ENCODE measurements around the gene SLC25A52.
"Not testable (repeated sequence)": the region's sequence is repeated elsewhere in the genome, so short reads cannot be mapped to it uniquely, and the experiment has no call there.

Gene SLC25A52, protein sequence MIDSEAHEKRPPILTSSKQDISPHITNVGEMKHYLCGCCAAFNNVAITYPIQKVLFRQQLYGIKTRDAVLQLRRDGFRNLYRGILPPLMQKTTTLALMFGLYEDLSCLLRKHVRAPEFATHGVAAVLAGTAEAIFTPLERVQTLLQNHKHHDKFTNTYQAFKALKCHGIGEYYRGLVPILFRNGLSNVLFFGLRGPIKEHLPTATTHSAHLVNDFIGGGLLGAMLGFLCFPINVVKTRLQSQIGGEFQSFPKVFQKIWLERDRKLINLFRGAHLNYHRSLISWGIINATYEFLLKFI

DNA sequence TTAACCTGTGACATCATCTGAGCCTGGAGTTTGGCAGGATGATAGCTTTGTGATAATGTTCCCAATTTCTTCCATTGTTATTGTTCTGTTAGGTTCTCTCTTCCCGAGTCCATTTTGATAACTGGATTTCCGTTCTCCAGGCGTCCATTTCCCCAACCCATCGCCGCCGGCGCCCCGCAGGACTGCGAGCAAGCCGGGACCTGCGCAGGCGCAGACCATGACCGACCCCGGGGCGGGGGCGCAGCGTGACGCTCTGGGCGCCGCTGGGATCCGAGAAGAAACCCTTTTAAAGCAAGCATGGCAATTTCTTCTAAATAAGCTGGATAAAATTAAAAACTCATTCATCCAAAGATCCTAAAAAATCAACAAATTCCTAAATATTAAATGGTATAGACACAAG lies at the start of gene SLC25A52:
TSS of gene SLC25A52 (minus strand) at position 186 of the 400 bp plus-strand sequence. CDS start 219 bp downstream, outside the sequence.
- no peak for DNase-seq (ENCODE audit: low read depth in 3 of 3, low spot score in 1 of 3)

DNA sequence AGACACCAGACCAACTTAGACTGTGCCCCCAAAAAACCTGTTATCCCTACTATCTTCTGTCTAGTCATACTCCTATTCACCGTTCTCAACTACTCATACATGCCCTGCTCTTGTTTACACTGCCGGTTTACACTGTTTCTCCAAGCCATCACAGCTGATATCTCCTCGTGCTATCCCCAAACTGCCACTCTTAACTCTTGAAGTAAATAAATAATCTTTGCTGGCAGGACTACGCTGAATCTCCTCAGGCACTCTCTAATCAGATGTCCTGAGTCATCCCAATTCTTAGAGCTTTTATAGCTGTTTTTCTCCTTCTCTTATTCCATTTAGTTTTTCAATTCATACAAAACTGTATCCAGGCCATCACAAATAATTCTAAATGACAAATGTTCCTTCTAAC lies 48.4 kb upstream of the SLC25A52 start:
- DNase-seq (ENCODE audit: low read depth in 3 of 3, low spot score in 1 of 3): not testable (repeated sequence)

DNA sequence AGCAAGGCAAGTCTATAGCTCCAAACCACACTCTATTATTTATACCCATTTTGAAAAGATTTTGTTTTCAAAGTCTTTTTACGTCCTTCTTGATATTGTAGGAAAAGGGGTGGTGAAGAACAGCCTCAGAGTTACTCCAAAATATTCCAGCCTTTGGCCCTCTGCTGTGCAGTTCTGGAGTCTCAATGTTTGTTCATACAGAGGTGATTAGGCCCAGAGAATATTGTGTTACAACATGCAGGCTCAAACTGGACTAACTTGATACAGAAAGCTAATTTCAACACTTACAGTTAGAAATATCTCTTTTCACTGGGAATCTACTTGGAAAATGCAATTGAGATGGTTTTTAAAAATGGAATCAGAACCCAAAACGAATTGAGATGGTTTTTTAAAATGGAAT lies 40.4 kb upstream of the SLC25A52 start:
- DNase-seq (ENCODE audit: low read depth in 3 of 3, low spot score in 1 of 3): no peak

DNA sequence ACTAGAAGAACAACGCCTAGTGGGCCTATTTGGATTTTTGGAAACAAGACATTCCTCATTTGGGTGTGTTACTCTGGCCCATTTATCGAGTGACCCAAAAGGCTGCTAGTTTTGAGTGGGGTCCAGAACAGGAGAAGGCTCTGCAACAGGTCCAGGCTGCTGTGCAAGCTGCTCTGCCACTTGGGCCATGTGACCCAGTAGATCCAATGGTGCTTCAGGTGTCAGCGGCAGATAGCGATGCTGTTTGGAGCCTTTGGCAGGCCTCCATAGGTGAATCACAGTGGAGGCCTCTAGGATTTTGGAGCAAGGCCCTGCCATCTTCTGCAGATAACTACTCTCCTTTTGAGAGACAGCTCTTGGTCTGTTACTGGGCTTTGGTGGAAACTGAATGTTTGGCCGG lies 38.6 kb upstream of the SLC25A52 start:
- DNase-seq (ENCODE audit: low read depth in 3 of 3, low spot score in 1 of 3): not testable (repeated sequence)

DNA sequence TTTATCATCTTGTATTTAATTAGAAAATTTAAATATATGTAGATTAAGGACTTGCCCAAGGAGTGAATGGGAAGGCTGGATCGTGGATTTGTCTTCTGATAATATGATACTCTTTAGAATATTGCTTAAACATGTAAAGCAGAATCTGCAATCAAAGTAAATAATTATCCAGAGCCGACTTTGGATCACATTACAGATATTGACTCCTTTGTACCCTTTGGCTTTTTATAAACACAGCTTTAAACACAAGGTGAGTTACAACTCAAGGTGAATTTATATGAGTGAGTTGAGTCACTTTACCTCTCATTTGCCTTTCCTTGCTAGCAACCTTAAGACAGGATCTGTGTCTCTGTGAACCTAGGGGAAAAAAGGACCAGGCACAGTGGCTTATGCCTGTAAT lies 37.7 kb upstream of the SLC25A52 start:
- DNase-seq (ENCODE audit: low read depth in 3 of 3, low spot score in 1 of 3): no peak

DNA sequence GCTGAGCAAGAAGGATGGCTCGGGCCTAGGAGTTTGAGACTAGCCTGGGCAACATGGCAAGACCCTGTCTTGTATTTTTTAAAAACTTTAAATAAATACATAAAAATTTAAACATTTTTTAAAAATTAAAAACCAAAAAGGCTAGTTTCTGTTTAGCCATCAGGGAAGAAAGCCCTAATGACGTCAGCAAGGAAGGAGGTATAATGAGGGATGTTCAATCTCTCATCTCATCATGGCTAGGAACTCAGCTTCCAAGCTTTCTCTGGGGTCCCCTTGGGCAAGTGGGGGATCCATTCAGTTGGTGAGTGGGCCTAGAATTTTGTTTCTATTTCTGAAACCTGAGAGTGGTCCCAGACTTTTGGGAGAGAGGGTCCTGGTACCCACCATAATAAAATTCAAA lies 35.1 kb upstream of the SLC25A52 start:
- DNase-seq (ENCODE audit: low read depth in 3 of 3, low spot score in 1 of 3): no peak

DNA sequence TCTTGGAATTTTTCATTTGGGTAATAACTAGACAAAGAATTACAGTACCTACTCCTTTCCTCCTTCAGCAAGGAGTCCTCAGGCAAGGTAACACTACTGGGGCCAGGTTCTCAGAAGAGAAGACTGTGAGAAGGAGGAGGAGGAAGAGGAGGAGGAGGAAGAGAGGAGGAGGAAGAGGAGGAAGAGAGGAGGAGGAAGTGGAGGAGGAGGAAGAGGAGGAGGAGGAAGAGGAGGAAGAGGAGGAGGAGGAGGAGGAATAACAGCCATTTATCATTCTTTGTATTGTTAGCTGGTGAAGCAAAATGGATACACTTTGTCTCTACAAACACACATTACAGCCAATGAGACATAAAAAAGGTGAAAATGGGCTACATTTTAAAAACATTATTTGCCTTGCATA lies 32.9 kb upstream of the SLC25A52 start:
- no peak for DNase-seq (ENCODE audit: low read depth in 3 of 3, low spot score in 1 of 3)

DNA sequence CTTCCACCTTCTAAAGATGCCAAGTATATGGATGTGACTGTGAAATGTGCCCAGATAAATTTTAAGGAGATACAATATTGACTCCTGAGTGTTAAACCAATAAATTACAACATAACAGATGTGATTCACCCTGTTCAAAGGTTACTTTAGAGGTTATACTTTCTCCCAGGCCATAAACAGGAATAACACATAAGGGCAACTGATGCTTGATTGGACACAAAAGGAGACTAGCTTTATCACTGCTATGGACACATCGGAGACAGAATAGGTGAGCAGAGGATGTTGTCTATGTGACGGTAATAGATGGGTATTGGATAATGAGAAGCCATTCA lies 31.9 kb upstream of the SLC25A52 start:
- DNase-seq (ENCODE audit: low read depth in 3 of 3, low spot score in 1 of 3): no peak

DNA sequence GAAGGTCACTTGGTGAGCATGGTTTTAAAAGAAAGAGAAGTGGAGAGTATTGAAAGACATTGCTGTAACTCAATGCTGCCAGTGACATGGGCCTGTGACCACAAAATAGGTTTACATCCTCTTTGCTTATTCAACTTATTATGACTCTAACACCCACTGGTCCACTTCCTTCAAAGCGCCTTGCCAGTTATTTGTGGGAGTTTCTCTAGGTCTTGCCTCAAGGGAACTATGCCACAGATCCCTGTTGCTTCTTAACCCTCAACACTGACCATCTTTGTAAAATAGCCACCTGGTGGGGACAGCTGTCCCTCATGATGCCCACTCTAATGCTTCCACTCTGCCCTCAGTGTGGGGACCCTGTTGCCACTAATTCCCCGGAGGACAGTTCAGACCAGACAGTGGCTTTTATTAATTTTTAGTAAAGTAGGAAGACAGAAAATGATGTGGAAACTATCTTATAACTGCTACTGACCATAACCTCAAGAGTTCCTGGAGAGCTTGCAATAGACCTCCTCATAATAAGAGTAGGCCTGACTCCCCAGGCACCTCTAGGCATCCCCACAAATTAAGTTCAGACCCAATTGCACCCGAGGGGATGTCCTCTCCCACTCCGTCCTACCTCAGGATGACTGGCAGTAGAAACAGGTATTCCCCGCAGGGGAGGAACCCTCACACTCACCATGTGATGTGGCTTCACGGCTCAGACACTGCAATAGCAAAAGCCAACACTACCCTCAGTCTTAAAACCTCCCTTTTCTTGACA lies 31.3 kb upstream of the SLC25A52 start:
- no peak for DNase-seq (ENCODE audit: low read depth in 3 of 3, low spot score in 1 of 3)

DNA sequence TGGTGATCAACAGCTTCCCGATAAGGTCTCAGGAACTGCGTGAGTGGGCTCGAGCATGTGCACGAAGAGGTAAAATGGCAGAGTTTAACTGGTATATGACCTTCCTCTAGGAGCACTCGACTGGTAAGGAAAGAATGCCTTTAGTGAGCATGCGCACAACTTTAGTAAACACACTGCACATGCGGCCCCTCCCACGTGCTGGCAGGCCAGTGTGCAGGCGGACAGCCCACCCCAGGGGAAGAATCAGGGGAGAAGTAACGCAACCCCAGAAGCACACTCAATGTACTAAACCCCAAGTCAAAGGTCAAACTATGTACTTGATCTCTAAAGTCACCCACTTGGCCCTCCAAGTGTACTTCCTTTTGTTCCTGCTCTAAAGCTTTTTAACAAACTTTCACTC lies 28.7 kb upstream of the SLC25A52 start:
- DNase-seq (ENCODE audit: low read depth in 3 of 3, low spot score in 1 of 3): no peak

DNA sequence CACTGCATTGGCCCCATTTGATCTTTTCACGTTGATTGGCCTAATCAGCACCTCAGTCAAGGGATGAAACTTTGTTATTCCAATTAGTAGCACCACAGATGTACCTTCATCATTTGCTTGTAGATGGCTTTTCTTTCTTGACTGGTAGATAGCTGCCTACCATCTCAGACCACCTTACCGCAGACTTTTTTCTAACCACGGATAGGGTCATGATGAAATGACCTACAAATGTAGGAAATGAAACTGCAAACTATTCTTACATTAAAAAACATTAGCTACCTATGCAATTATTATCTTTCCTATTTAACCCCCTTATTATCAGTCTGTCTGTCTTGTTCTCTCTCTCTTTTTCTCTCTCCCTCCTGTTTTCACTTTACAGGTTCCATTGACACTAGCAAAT lies 22.4 kb upstream of the SLC25A52 start:
- no peak for DNase-seq (ENCODE audit: low read depth in 3 of 3, low spot score in 1 of 3)

DNA sequence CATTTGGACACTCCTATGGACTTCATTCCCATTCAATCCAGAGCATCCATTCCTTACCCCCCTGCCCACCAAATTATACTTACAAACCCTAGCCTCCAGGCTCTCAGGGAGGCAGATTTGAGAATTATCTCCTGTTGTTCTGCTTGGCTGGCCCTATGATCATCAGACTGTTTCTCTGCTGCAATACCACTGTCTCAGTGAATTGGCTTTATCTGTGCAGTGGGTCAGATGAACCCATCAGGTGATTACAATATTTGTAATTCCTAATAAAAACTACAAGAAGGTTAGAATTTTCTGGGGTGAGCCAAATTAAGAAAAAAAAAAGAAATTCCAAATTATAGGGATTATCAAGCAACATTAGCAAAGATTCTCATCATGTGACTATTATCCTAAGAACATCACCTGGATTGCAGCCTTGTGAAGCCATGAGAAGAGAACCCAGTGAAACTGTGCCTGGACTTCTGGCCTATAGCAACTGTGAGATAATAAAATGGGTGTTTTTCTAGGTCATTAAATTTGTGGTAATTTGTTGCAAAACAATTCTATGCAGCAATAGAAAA lies 17.8 kb upstream of the SLC25A52 start:
- no peak for DNase-seq (ENCODE audit: low read depth in 3 of 3, low spot score in 1 of 3)

DNA sequence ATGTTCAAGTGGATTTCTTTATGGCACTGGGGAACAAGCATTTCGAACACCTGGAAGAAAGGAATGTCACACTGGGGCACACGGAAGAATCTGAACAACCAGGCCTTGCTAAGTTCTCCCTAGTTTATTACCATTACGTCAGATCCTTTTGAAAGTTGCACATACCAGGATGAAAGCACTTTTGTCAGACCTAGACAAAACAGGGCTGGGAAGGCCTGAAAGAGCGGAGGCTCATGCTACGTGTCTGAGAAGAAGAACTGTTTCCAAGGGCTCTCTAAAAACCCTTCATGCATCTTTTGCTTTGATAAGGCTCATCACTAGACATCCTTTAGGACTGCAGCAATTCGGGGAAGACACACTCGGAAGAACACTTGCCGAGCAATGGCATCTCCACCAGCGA lies 15.4 kb upstream of the SLC25A52 start:
- no peak for DNase-seq (ENCODE audit: low read depth in 3 of 3, low spot score in 1 of 3)

DNA sequence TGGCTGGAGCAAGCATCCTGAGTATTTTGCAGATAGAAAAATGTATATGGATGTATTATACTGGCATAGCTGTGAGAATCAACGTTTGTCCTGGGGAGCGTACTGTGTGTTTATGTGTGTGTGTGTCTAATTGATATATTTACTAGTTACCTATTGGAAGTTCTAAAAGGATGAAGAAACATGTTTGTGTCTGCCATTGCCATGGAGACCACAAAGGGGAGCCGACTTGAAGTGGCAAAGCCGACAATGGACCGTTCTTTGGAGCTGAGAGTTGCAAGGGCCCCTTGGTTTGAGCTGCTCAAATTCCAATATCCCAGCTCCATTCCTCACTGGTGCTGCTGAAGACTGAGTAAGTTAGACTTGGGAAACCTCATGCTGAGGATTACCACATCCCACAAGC lies 14.3 kb upstream of the SLC25A52 start:
- no peak for DNase-seq (ENCODE audit: low read depth in 3 of 3, low spot score in 1 of 3)

DNA sequence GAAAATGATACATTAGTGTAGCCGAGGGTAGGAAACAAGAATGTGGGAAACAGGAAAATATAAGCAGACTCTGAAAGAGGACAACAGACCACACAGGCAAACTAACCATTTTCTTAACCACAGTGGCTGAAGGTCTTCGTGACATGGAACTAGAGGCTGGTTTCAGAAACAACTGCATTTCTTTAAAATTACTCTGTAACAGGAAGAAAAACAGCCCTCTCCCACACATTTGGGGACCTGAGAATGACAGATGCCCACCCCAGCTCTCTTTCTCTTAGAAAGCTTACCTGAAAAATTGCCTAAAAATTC lies 13.8 kb upstream of the SLC25A52 start:
- DNase-seq (ENCODE audit: low read depth in 3 of 3, low spot score in 1 of 3): no peak

DNA sequence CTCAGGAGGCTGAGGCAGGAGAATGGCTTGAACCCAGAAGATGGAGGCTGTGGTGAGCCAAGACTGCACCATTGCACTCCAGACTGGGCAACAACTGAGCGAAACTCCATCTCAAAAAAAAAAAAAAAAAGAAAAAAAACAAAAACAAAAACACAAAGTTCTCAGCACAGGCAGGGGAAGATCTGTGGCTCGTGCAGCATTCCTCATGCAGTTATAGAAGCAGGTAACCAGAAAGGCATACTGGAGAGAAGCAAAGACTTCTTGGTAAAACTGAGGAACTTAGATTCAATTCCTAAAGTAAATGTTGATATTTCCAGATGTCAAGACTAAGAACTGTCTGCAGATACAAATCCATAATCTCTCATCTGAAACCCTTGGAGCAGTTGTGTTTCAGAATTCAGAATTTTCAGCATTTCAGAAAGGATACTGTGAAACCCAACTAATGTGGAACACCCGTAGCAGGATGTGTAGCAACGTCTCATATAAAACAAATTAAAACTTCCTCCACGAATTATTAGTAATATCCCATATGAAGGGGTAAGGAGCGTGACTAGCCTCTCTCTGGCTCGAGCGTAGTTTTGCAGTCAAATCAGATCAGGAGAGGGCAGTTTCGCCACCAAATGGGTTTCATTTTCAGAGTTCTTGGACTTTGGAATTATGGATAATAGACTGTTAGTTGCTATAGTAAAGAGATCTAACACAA lies 13.2 kb upstream of the SLC25A52 start:
- no peak for DNase-seq (ENCODE audit: low read depth in 3 of 3, low spot score in 1 of 3)

DNA sequence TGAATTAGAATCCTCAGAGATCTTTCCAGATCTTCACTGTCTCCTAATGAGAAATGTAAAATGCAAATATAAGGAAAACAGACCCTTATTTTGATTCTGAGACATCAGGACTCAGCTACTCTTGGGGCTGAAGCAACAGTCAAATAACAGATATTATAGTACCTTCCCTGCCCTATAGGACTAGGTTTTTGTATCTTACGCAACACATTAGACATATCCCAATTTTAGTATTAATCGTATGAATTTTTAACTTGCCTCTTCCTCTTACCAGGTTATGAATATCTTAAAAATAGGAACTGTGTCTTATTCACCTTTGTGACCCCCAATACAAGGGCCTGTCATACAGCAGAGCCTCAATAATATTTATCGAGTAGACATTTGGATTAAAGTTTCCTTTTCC lies 12.0 kb upstream of the SLC25A52 start:
- DNase-seq (ENCODE audit: low read depth in 3 of 3, low spot score in 1 of 3): no peak

DNA sequence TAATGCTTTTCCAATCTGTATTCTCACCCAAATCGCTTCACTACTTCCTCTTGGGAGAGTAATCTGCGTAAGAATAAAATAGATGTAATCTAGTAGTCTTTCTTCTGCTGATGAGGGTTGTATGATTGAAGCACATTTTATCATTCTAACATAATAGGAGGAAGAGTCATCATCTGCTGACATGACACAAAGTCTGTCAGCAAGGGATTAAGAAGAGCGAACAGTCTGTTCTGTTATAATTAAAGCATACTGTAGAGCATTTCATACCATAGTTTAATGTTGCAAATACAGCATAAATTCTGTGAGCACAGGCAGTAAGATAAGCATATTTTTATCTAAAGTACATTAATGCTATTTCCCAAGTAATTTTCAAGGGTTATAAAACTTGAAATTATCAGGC lies 10.4 kb downstream of the SLC25A52 start:
- DNase-seq (ENCODE audit: low read depth in 3 of 3, low spot score in 1 of 3): no peak

DNA sequence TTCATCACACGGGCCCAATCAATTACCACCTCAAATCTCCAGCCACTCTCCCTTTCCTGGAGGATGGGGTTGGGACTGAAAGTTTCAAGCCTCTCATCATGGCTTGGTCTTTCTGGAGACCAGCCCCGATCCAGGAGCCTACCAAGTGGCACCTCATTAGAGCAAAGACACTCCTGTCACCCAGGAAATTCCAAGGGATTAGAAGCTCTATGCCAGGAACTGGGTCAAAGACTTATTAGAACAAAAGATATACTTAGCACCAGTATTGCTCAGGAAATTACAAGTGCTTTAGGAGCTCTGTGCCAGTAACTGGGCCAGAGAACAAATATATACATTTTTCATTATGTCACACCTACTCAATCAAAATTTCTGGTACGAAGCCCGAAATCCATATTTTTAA lies 14.3 kb downstream of the SLC25A52 start:
- DNase-seq (ENCODE audit: low read depth in 3 of 3, low spot score in 1 of 3): no peak

DNA sequence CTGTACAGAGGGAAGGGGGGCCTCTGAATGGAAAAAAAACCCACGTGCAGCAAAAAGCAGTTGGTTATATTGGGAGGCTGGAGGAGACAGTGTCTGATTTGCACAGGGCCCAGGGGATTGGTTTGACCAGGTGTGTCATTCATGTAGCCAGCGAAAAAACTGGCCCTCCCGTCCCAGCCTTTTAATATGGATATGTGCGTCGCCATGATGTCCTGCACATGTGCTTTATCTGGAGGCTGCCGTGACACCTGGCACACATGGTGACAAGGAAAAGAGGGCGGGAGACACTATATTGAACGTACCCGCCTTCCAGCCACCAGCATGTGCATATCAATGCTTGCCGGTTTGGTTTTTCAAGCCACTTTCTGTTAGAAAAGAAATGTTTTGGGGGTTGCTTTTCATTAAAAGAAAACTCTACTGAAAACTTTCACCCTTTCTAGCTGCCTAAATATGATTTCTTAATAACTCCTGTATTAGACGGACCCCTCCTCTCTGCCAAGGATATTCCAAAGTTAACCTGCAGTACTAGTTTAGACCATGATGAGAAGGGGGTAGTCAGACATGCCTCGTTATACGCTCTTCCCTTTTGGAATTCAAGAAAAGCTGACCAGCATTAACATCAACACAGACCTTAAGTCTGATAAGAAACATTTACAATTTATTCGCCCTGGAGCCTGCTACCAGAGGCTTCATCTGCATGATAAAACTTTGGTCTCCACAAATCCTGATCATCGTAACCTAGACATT lies 16.2 kb downstream of the SLC25A52 start:
- DNase-seq (ENCODE audit: low read depth in 3 of 3, low spot score in 1 of 3): no peak

DNA sequence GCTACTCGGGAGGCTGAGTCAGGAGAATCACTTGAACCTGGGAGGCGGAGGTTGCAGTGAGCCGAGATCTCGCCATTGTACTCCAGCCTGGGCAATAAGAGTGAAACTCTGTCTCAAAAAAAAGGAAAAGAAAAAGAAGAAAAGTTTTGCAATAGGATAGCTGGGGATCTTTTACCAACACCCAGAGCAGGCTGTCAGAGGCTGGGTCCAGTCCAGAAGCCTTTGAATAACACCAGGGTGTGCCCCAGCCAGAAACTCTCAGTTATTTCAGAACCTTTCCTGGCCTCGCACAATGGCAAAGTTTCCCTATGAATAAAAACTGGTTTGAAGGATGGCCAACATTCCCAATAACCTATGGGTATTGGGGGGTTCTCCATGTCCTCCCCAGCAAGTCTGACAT lies 17.1 kb downstream of the SLC25A52 start:
- DNase-seq (ENCODE audit: low read depth in 3 of 3, low spot score in 1 of 3): not testable (repeated sequence)

All from stimulated activated CD4-positive, alpha-beta T cell treated with anti-CD3 and anti-CD28 coated beads, TNF-alpha, amount 100 ng/mL, for 1 hour (primary cell).